GM20431 (cell line): ENCODE results near the gene GNB2.

Experiments used
- in situ Hi-C: fragments of 300-500 bp; cut with MseI, MboI; formaldehyde crosslinking; loops from one replicate; pipeline ENCODE4 v1.15.0; 2020; ENCODE audit warnings: low sequenced_read_pairs; ENCODE audit not compliant: unreplicated experiment

GNB2 gene

GRCh38 chr7:100673302-100673941 lies at the start of gene GNB2:
Gene GNB2 (plus strand): TSS chr7:100673740. CDS start chr7:100676266, 2,526 bp downstream.
- in situ Hi-C loops, result no loop called here

DNA sequence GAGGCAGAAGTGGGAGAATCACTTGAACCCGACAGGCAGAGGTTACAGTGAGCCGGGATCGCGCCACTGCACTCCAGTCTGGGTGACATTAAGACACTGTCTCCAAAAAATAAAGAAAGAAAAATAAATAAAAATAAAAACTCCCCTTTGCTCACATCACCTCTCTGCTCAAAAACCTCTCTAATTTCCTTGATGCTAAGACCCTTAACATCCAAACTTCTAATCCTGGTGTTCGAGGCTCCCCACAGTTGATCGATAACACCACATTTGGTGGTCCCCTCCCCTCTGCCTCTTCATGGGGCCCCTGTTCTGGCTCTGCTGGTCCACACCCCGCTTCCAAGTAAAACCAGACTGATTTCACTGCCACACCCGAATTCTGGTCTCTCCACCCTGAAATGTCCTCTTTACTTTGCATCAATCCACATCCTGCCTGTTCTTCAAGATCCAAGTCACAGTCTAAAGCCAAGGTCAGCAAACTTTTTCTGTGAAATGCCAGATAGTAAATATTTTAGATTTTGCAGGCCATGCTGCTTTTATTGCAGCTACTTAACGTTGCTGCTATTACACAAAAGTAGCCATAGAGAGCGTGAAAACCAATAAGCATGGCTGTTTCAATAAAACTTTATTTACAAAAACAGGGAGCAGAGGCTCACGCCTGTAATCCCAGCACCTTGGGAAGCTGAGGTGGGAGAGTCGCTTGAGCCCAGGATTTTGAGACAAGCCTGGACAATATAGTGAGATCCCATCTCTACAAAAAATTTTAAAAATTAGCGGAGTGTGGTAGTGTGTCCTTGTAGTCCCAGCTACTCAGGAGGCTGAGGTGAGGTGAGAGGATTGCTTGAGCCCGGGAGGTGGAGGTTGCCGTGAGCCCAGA lies 49.4 kb upstream of the GNB2 start:
- in situ Hi-C loops, result no loop called here

GRCh38 chr7:100626055-100626454 lies 47.5 kb upstream of the GNB2 start:
- in situ Hi-C loops, result no loop called here

- in situ Hi-C loops, result no loop called here
Observed at GRCh38 chr7:100626530-100627237, 46.9 kb upstream of the GNB2 start.

GRCh38 chr7:100627238-100627549 lies 46.3 kb upstream of the GNB2 start:
- in situ Hi-C loops, result no loop called here

- in situ Hi-C loops, result no loop called here
Observed at GRCh38 chr7:100629117-100629716, 44.3 kb upstream of the GNB2 start.

GRCh38 chr7:100630066-100630465 lies 43.5 kb upstream of the GNB2 start:
- in situ Hi-C loops, result no loop called here

- in situ Hi-C loops, result no loop called here
Observed at GRCh38 chr7:100632951-100633717, 40.4 kb upstream of the GNB2 start.

DNA sequence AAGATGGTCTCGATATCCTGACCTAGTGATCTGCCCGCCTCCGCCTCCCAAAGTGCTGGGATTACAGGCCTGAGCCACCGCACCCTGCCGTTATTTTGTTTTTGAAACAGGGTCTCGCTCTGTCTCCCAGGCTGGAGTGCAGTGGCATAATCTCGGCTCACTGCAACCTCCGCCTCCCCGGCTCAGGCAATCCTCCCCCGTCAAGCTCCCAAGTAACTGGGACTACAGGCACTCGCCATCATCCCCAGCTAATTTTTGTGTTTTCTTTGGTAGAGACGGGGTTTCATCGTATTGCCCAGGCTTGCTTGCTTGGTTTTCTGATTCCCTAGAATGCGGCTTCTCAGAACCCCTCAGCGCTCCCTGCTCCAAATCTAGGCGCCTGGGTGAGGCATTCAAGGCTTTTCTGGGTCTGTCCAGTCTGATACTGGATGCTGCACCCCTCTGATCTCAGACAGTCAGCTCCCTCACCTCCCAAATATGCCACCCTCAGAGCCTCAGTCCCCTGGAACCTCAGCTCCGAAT lies 33.5 kb upstream of the GNB2 start:
- in situ Hi-C loops, result no loop called here

GRCh38 chr7:100640517-100641440 lies 32.8 kb upstream of the GNB2 start:
- in situ Hi-C loops, result no loop called here

DNA sequence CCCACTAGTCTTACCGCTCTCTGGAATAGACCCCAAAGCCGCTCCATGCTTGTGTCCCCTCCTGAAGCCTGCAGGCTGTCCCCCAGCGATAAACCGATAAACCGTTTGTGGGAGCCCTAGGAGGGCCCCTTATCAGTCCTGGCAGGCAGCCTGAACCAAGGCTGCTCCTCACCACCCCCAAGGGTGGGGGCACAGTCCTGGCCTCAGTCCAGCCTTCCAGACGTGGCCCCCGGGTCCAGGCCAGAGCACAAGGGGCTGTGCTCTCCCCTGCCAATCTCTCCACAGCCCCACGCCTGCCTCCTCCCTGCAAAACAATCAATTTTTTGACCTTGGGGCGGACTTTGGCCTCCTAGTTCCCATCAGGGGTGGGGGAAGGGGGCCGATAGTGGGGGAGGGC lies 32.1 kb upstream of the GNB2 start, which contains the start of gene TFR2:
TSS of gene TFR2 (minus strand) at position 90 of the 397 bp plus-strand sequence. CDS start at position 47, 43 bp downstream.
- in situ Hi-C loops, result no loop called here

DNA sequence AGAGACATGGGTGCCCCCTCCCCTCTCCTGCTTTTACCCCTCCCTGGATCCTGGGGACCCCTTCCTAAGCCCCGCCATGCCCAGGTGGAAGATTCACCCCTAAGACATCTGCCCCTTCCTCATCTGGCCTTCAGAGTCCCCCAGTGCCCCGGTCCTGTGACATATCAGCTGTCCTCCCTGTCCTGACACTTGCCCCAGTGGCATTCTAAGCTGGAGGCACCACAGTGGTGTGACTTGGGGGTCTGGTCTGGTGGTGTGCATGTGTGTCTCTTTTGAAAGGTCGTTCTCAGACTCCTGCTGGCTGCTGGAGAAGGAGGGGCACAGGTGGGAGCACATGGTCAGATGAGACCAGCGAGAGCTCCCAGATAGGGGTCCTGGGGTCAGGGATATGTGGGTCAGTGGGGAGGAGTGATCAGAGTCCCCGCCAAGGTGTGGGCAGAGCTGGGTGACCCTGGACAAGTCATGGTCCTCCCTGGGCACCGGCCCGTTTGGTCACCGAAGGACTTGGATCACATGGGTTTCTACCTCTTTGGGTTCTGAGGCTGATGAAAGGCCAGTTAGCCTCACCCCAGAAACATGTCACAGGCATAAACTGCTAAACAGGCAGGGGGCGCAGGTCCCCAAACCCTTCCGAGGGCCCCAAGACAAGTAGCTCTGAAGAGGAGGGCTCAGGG lies 31.5 kb upstream of the GNB2 start:
- in situ Hi-C loops, result no loop called here

DNA sequence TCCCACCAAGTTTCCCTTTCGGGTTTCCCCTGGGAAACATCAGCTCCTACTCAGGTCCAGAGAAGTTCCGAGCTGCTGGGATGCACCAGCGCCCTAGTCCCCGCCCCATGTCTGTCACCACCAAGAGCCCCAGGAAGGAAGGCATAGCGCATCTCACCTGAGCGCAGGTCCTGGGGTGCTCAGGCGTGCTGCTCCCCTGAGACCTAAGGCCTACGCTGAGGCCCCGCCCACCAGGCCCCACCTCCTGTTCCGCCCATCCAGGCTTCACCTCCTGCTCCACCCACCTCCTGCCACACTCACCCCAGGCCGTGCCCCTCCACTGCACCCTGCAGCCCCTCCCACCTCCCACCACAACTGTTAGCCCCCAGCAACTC lies 31.0 kb upstream of the GNB2 start:
- in situ Hi-C loops, result no loop called here

- in situ Hi-C loops, result no loop called here
Observed at GRCh38 chr7:100649826-100650565, 23.5 kb upstream of the GNB2 start.

DNA sequence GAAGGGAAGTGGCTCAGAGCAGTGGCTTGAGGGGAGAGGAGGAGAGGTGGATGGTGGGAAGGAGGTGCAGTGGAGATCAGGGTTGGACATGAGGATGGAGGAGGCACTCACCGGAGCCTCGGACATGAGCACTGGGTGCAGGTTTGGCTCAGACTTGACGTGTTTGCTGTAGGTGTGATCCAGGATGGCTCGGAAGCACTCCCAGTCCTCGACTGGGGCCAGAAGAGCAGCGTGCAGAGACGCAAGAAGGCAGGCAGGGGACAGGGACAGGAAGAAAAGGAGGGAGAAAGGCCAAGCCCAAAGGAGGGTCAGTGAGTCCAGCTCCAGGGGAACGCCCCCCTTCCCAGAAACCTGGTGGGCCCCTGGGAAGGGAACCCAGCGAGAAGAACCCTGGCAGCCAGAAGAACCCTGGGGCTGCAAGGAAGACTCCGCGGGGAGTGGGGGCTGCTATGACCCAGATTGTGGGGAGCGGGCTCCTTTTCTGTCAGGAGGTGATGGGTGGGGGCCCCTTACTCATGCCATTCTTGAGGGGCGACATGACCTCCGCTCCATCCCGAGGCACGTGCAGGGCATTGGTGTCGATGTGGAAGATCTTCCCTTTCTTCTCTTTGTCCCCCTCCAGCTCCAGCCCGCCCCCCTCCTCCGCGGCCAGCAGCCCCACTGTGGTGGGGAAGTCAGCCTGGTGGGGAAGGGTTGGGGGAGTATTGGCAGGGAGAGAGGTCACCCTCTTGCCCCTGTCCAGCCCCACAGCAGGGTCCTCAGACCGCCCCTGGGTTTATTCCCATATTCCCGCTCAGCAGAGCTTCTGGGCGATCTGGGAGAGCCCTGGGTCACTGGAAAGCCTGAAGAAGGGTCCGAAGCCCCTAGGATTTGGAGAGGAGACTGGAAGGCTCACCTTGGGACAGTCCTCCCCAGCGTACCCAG lies 18.4 kb upstream of the GNB2 start:
- in situ Hi-C loops, result no loop called here

DNA sequence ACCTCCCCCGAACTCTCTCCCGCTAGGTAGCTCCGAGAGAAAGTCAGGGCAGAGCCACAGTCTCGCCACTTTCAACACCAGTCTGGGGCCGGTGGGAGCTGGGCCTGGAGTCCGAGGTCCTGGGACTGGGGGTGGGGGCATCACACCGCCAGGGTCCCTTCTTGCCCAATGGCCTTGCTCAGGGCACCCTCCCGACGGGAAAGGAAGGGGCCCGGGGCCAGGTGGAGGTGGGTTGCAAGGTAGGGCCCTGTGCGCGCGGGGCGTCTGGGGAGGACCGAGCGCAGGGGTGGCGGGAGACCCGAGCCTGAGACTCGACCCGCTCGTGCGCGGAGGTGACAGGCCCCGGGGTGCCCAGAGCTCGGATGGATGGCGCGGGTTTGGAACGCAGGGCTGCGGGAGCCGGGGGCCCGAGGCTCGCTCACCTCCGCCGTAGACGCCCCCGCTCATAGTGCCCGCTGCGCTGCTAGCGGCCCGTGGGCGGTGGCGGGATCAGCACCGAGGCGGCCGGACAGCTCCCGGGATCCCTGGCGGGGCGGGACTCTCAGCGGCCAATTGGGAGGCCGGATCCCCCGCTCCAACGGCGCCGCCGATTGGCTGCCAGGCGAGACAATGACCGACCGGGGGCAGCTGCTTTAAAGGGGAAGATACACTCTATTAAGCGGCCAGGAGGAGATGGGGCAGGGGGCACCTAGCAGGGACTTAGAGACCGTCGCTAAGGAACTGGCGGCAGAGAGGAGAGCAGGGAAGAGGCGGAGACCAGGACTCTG lies 17.4 kb upstream of the GNB2 start, which contains the start of gene ACTL6B:
TSS of gene ACTL6B (minus strand) at position 541 of the 767 bp plus-strand sequence. CDS start at position 447, 94 bp downstream.
- in situ Hi-C loops, result no loop called here
